H9 (cell line): ENCODE results near the gene PREPL. TPM values are rescaled to one million over a fixed set of nuclear protein-coding genes. Genes with fewer than 3 reads are reported as not detected.

Experiments used
- DNase-seq: peaks from one replicate; pipeline ENCODE4 v3.0.0-alpha.2; 2017
- H2AFZ ChIP-seq: one replicate; pipeline ENCODE4 v1.6.1; 2013; ENCODE audit warnings: mild to moderate bottlenecking, low read length, control low read depth, moderate library complexity
- H2AK5ac ChIP-seq: 2 replicates; pipeline ENCODE4 v1.6.1; 2013; ENCODE audit warnings: low read length, control low read depth, mixed read lengths; ENCODE audit not compliant: insufficient read length
- H2BK120ac ChIP-seq: one replicate; pipeline ENCODE4 v1.6.1; 2013; ENCODE audit warnings: low read depth, mild to moderate bottlenecking, low read length, control low read depth, inconsistent platforms; ENCODE audit not compliant: poor library complexity, severe bottlenecking
- H2BK12ac ChIP-seq: 2 replicates; pipeline ENCODE4 v1.6.1; 2013; ENCODE audit warnings: low read length, control low read depth, mixed read lengths, low read depth; ENCODE audit not compliant: insufficient read length
- H2BK15ac ChIP-seq: 2 replicates; pipeline ENCODE4 v1.6.1; 2013; ENCODE audit warnings: low read depth, low read length, control low read depth
- H2BK20ac ChIP-seq: one replicate; pipeline ENCODE4 v1.6.1; 2013; ENCODE audit warnings: low read depth, mild to moderate bottlenecking, low read length, control low read depth, inconsistent platforms; ENCODE audit not compliant: poor library complexity, severe bottlenecking
- H2BK5ac ChIP-seq: 2 replicates; pipeline ENCODE4 v1.6.1; 2013; ENCODE audit warnings: low read length, control low read depth, mixed read lengths; ENCODE audit not compliant: insufficient read length
- H3K14ac ChIP-seq: 2 replicates; pipeline ENCODE4 v1.6.1; 2013; ENCODE audit warnings: low read length, control low read depth; ENCODE audit not compliant: insufficient read depth
- H3K18ac ChIP-seq: 2 replicates; pipeline ENCODE4 v1.6.1; 2013; ENCODE audit warnings: low read depth, mild to moderate bottlenecking, mixed read lengths, low read length, control low read depth; ENCODE audit not compliant: insufficient read length
- H3K23ac ChIP-seq: 2 replicates; pipeline ENCODE4 v1.6.1; 2013; ENCODE audit warnings: low read length, control low read depth, mixed read lengths, low read depth; ENCODE audit not compliant: insufficient read length
- H3K23me2 ChIP-seq: 2 replicates; pipeline ENCODE4 v1.6.1; 2013; ENCODE audit warnings: low read depth, mild to moderate bottlenecking, mixed read lengths, low read length, control low read depth; ENCODE audit not compliant: insufficient read length, poor library complexity, severe bottlenecking
- H3K27ac ChIP-seq: 2 replicates; pipeline ENCODE4 v1.5.1; 2013; ENCODE audit warnings: low read length, control low read depth, mixed read lengths, low read depth; ENCODE audit not compliant: insufficient read length
- H3K27me3 ChIP-seq: 2 replicates; pipeline ENCODE4 v1.6.1; 2013; ENCODE audit warnings: low read length, control low read depth, inconsistent platforms; ENCODE audit not compliant: insufficient read depth
- H3K4ac ChIP-seq: 2 replicates; pipeline ENCODE4 v1.6.1; 2013; ENCODE audit warnings: low read depth, mild to moderate bottlenecking, control low read depth, inconsistent platforms, low read length, moderate library complexity
- H3K4me1 ChIP-seq: 2 replicates; pipeline ENCODE4 v1.6.1; 2013; ENCODE audit warnings: low read length, control low read depth, inconsistent platforms; ENCODE audit not compliant: insufficient read depth
- H3K4me2 ChIP-seq: 2 replicates; pipeline ENCODE4 v1.6.1; 2013; ENCODE audit warnings: low read length, control low read depth, mixed read lengths; ENCODE audit not compliant: insufficient read length, insufficient read depth
- H3K56ac ChIP-seq: 2 replicates; pipeline ENCODE4 v1.6.1; 2013; ENCODE audit warnings: low read depth, mild to moderate bottlenecking, mixed read lengths, low read length, control low read depth; ENCODE audit not compliant: insufficient read length
- H3K79me1 ChIP-seq: 2 replicates; pipeline ENCODE4 v1.6.1; 2013; ENCODE audit warnings: low read depth, mild to moderate bottlenecking, moderate library complexity, low read length, control low read depth, inconsistent platforms; ENCODE audit not compliant: insufficient read depth, poor library complexity, severe bottlenecking
- H3K79me2 ChIP-seq: 2 replicates; pipeline ENCODE4 v1.6.1; 2013; ENCODE audit warnings: low read length, control low read depth, inconsistent platforms; ENCODE audit not compliant: insufficient read depth
- H3K9ac ChIP-seq: 2 replicates; pipeline ENCODE4 v1.6.1; 2013; ENCODE audit warnings: low read length, control low read depth, mixed read lengths; ENCODE audit not compliant: insufficient read length; ENCODE audit errors: extremely low read depth
- H3K9me3 ChIP-seq: one replicate; pipeline ENCODE4 v1.6.1; 2013; ENCODE audit warnings: low read depth, low read length, inconsistent platforms; ENCODE audit not compliant: control insufficient read depth
- H3T11ph ChIP-seq: one replicate; pipeline ENCODE4 v1.6.1; 2013; ENCODE audit warnings: mild to moderate bottlenecking, low read length, control low read depth, inconsistent platforms
- H4K20me1 ChIP-seq: one replicate; pipeline ENCODE4 v1.6.1; 2013; ENCODE audit not compliant: control insufficient read depth, insufficient read length, insufficient read depth
- H4K5ac ChIP-seq: 2 replicates; pipeline ENCODE4 v1.6.1; 2013; ENCODE audit warnings: low read depth, mild to moderate bottlenecking, mixed read lengths, low read length, control low read depth; ENCODE audit not compliant: insufficient read length
- H4K8ac ChIP-seq: replicated peaks from 2 replicates; pipeline ENCODE4 v1.6.1; 2013; ENCODE audit warnings: low read length, control low read depth, mixed read lengths, low read depth; ENCODE audit not compliant: insufficient read length
- H4K91ac ChIP-seq: 2 replicates; pipeline ENCODE4 v1.6.1; 2013; ENCODE audit warnings: low read depth, mild to moderate bottlenecking, moderate library complexity, mixed read lengths, low read length, control low read depth; ENCODE audit not compliant: insufficient read length
- H3K27ac Mint-ChIP-seq, 3 experiments: 2 replicates in 2 of 3; 3 replicates in 1 of 3; pipeline ENCODE4 v1.8.0; 2020 to 2021; ENCODE audit warnings: mixed read lengths in 3 of 3, mild to moderate bottlenecking in 1 of 3, moderate library complexity in 1 of 3
- H3K27me3 Mint-ChIP-seq: 2 replicates; pipeline ENCODE4 v1.8.0; 2021; ENCODE audit warnings: low read depth, mild to moderate bottlenecking, moderate library complexity, mixed read lengths
- H3K36me3 Mint-ChIP-seq, 3 experiments: 2 replicates in 2 of 3; 3 replicates in 1 of 3; pipeline ENCODE4 v1.8.0; 2020 to 2021; ENCODE audit warnings: low read depth in 3 of 3, mixed read lengths in 3 of 3; ENCODE audit not compliant: insufficient read depth in 1 of 3
- H3K4me1 Mint-ChIP-seq, 2 experiments: 2 replicates each; pipeline ENCODE4 v1.8.0; 2020; ENCODE audit warnings: mixed read lengths in 2 of 2
- H3K4me3 Mint-ChIP-seq, 2 experiments: 2 replicates in 1 of 2; 3 replicates in 1 of 2; pipeline ENCODE4 v1.8.0; 2020 to 2021; ENCODE audit warnings: mild to moderate bottlenecking in 2 of 2, mixed read lengths in 2 of 2, moderate library complexity in 1 of 2
- H3K9me3 Mint-ChIP-seq, 2 experiments: 2 replicates in 1 of 2; 3 replicates in 1 of 2; pipeline ENCODE4 v1.8.0; 2020; ENCODE audit warnings: mild to moderate bottlenecking in 2 of 2, mixed read lengths in 2 of 2, moderate library complexity in 1 of 2
- WGBS: extraction: QIAGEN DNeasy Blood & Tissue Kit; methylation state at CpG from one replicate; pipeline ENCODE4 v1.1.7; 2013; ENCODE audit warnings: missing lambda C conversion rate, low lambda C conversion rate, mixed read lengths; ENCODE audit not compliant: insufficient read length; ENCODE audit errors: extremely low coverage; 5-methylcytosine and 5-hydroxymethylcytosine counted together
- total RNA-seq: library from RNA; stranded (reverse); gene quantifications from 2 replicates; pipeline ENCODE4 v1.2.1, GENCODE V29; 2021
- TF ChIP-seq, protein P1 (sequence below): fragments of 200-600 bp; sonication (generic); conservative IDR thresholded peaks from 3 replicates; pipeline ENCODE4 v1.8.0; 2021; ENCODE audit warnings: antibody characterized with exemption, mild to moderate bottlenecking

Gene PREPL
- total RNA-seq, 1 experiment from 2014 or later: 30.1 TPM

DNA sequence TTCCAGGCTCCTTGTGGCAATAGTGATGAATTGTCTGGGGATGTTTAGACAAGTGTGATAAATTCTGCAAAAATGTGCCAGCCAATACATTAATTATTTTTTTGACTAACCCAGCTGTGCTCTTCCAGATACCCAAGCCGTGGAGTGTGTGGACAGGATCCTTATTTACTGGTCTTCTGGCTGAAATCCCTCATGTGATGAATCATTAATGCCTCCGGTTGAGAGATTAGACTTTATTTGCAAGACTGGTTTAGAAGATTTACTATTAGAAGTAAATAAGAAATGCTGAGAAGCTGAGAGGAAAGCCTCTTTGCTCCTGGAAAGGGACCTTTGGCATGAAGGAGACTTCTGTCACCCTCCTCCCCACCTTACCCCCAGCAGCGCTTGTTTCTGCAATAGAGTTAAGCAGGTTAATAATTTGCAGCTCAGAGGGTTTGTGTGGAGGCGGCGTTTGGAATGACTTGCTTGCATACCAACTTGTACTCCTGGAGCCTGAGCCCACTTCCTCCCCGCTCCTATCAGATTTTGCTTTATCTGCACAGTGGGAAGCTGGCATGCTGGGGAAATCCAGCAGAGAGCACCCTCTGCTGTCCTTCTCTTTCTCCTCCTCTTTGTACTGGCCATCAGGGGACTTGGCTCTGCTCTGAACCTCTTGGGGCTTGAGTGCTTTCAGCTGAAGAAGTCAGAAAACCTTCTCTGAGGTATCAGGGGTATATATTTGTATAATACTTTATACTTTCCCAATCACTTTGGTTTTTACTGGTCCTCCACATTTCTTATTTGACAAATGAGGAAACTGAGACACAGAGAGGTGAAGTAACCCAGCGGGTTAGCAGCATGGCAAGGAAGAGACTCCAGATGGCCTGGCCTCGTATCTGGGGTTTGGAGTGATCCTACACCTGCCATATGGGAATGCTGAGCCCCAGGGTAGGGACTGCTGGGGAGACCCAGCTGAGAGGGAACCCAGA is 69.7 kb downstream of the PREPL start:
- Histone ChIP-seq H3K14ac (no peak overlapping the region), H3K9ac (no peak overlapping the region), H4K20me1 (no peaks in the 10 kb centered on the region), H2BK15ac (no peak overlapping the region), H4K8ac (no peak overlapping the region), H3K4me1 (no peaks in the 10 kb centered on the region), H4K5ac (no peak overlapping the region), H3K4ac (no peak overlapping the region), H3K9me3 (no peaks in the 10 kb centered on the region), H2BK120ac (no peak overlapping the region), H3K79me1 (no peaks in the 10 kb centered on the region), H4K91ac (no peak overlapping the region), H3K23ac (no peak overlapping the region), H2AFZ (no peak overlapping the region), H3K79me2 (no peaks in the 10 kb centered on the region), H3T11ph (no peak overlapping the region), H3K27ac (no peak overlapping the region), H2BK5ac (no peak overlapping the region), H3K18ac (no peak overlapping the region), H2BK12ac (no peak overlapping the region), H3K4me2 (no peak overlapping the region), H3K27me3 (no peaks in the 10 kb centered on the region), H3K56ac (no peak overlapping the region), H2AK5ac (no peak overlapping the region), H3K23me2 (no peaks in the 10 kb centered on the region), H2BK20ac (no peak overlapping the region)
- WGBS: no CpG with 5 or more reads among the region's 8 CpGs
- peak overlapping the region in 1 of 3 experiments; percentile 56; a peak in 2 of 7 replicates for H3K27ac Mint-ChIP-seq
- TF ChIP-seq, protein P1, sequence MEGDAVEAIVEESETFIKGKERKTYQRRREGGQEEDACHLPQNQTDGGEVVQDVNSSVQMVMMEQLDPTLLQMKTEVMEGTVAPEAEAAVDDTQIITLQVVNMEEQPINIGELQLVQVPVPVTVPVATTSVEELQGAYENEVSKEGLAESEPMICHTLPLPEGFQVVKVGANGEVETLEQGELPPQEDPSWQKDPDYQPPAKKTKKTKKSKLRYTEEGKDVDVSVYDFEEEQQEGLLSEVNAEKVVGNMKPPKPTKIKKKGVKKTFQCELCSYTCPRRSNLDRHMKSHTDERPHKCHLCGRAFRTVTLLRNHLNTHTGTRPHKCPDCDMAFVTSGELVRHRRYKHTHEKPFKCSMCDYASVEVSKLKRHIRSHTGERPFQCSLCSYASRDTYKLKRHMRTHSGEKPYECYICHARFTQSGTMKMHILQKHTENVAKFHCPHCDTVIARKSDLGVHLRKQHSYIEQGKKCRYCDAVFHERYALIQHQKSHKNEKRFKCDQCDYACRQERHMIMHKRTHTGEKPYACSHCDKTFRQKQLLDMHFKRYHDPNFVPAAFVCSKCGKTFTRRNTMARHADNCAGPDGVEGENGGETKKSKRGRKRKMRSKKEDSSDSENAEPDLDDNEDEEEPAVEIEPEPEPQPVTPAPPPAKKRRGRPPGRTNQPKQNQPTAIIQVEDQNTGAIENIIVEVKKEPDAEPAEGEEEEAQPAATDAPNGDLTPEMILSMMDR: peak; percentile 43; the same call in 2 of the 3 replicates
- no peaks in the 10 kb centered on the region for H3K9me3 Mint-ChIP-seq
- H3K4me1 Mint-ChIP-seq: peaks cover 26 to 32% of the 10 kb centered on the region in 2 experiments
- no peaks in the 10 kb centered on the region for H3K36me3 Mint-ChIP-seq
- DNase-seq: peak; percentile 58
- H3K4me3 Mint-ChIP-seq: no peak overlapping the region
- H3K27me3 Mint-ChIP-seq: no peaks in the 10 kb centered on the region; the same call in 1 of the 2 replicates
